Mesendoderm (in vitro differentiated cells): ENCODE results near the gene INTS2.
"Not testable (repeated sequence)": the region's sequence is repeated elsewhere in the genome, so short reads cannot be mapped to it uniquely, and the experiment has no call there.

ENCODE experiments used
- DNase-seq: peaks from one replicate; pipeline ENCODE4 v3.0.0; 2013
- H2AK5ac ChIP-seq: 2 replicates; pipeline ENCODE4 v1.6.1; 2013; ENCODE audit warnings: low read length, inconsistent platforms
- H2BK120ac ChIP-seq: 2 replicates; pipeline ENCODE4 v1.6.1; 2013; ENCODE audit warnings: low read depth, mild to moderate bottlenecking, low read length, moderate library complexity, mixed read lengths
- H2BK15ac ChIP-seq: replicated peaks from 2 replicates; pipeline ENCODE4 v1.6.1; 2013; ENCODE audit warnings: low read depth, mild to moderate bottlenecking, moderate library complexity
- H2BK5ac ChIP-seq: 2 replicates; pipeline ENCODE4 v1.6.1; 2013; ENCODE audit warnings: low read length, inconsistent platforms
- H3K18ac ChIP-seq: 2 replicates; pipeline ENCODE4 v1.6.1; 2013; ENCODE audit warnings: mild to moderate bottlenecking, low read length, mixed read lengths
- H3K23ac ChIP-seq: one replicate; pipeline ENCODE4 v1.6.1; 2013; ENCODE audit warnings: low read length
- H3K27ac ChIP-seq: 2 replicates; pipeline ENCODE4 v1.5.1; 2013; ENCODE audit warnings: low read depth, mild to moderate bottlenecking, inconsistent platforms, low read length, moderate library complexity
- H3K27me3 ChIP-seq: 2 replicates; pipeline ENCODE4 v1.6.1; 2013; ENCODE audit warnings: low read length, control low read depth, mild to moderate bottlenecking, inconsistent platforms; ENCODE audit not compliant: insufficient read depth, poor library complexity
- H3K36me3 ChIP-seq: 2 replicates; pipeline ENCODE4 v1.6.1; 2013; ENCODE audit warnings: low read length, inconsistent platforms; ENCODE audit not compliant: control insufficient read depth, insufficient read depth
- H3K4ac ChIP-seq: one replicate; pipeline ENCODE4 v1.6.1; 2013; ENCODE audit warnings: low read depth, mild to moderate bottlenecking, low read length, moderate library complexity
- H3K4me1 ChIP-seq: 2 replicates; pipeline ENCODE4 v1.6.1; 2013; ENCODE audit warnings: low read depth, low read length, inconsistent platforms; ENCODE audit not compliant: control insufficient read depth
- H3K4me2 ChIP-seq: 2 replicates; pipeline ENCODE4 v1.6.1; 2013; ENCODE audit warnings: low read length
- H3K4me3 ChIP-seq: 2 replicates; pipeline ENCODE4 v1.5.1; 2013; ENCODE audit warnings: mild to moderate bottlenecking, low read length
- H3K56ac ChIP-seq: one replicate; pipeline ENCODE4 v1.6.1; 2013; ENCODE audit warnings: low read length
- H3K79me1 ChIP-seq: 2 replicates; pipeline ENCODE4 v1.6.1; 2013; ENCODE audit warnings: low read length, inconsistent platforms
- H3K79me2 ChIP-seq: 2 replicates; pipeline ENCODE4 v1.6.1; 2013; ENCODE audit warnings: mild to moderate bottlenecking, low read length; ENCODE audit not compliant: control insufficient read depth, insufficient read depth
- H3K9ac ChIP-seq: 2 replicates; pipeline ENCODE4 v1.6.1; 2013; ENCODE audit warnings: low read length, inconsistent platforms
- H4K5ac ChIP-seq: one replicate; pipeline ENCODE4 v1.6.1; 2013; ENCODE audit warnings: low read length
- H4K8ac ChIP-seq: one replicate; pipeline ENCODE4 v1.6.1; 2013; ENCODE audit warnings: low read depth, mild to moderate bottlenecking, control low read depth, low read length, moderate library complexity
- WGBS: extraction: QIAGEN DNeasy Blood & Tissue Kit; methylation state at CpG from one replicate; pipeline ENCODE4 v1.1.7; 2013; ENCODE audit warnings: low lambda C conversion rate, missing lambda C conversion rate; ENCODE audit not compliant: insufficient coverage; ENCODE audit errors: extremely low coverage; 5-methylcytosine and 5-hydroxymethylcytosine counted together

The INTS2 gene

GRCh38 chr17:61885865-61886264 lies 41.9 kb downstream of the INTS2 start:
- not testable (repeated sequence) for DNase-seq, H3K27ac ChIP-seq, H3K4me1 ChIP-seq, H2AK5ac ChIP-seq, H3K9ac ChIP-seq, H3K4me2 ChIP-seq, H3K18ac ChIP-seq, H3K23ac ChIP-seq, H3K56ac ChIP-seq, H2BK15ac ChIP-seq, H3K4me3 ChIP-seq, H3K79me2 ChIP-seq, H3K36me3 ChIP-seq, H2BK120ac ChIP-seq, H3K79me1 ChIP-seq, H2BK5ac ChIP-seq, H3K27me3 ChIP-seq, H4K8ac ChIP-seq, H3K4ac ChIP-seq, H4K5ac ChIP-seq
- WGBS: no CpG with 5 or more reads among the region's 8 CpGs

- no peak overlapping the region for H2BK120ac ChIP-seq
- no peak overlapping the region for H2BK5ac ChIP-seq
- H3K4ac ChIP-seq: no peak overlapping the region
- no peaks in the 10 kb centered on the region for H3K36me3 ChIP-seq
- H3K4me1 ChIP-seq: no peaks in the 10 kb centered on the region
- no peak overlapping the region for H2AK5ac ChIP-seq
- no peaks in the 10 kb centered on the region for H3K79me1 ChIP-seq
- H4K5ac ChIP-seq: no peak overlapping the region
- no peak overlapping the region for H3K56ac ChIP-seq
- H3K9ac ChIP-seq: no peak overlapping the region
- H3K27me3 ChIP-seq: no peaks in the 10 kb centered on the region
- H3K18ac ChIP-seq: no peak overlapping the region
- H2BK15ac ChIP-seq: no peak overlapping the region
- H3K27ac ChIP-seq: no peak overlapping the region
- WGBS: no CpG with 5 or more reads among the region's 3 CpGs
- DNase-seq: no peak
- no peak overlapping the region for H3K4me2 ChIP-seq
- no peak overlapping the region for H3K4me3 ChIP-seq
- no peak overlapping the region for H4K8ac ChIP-seq
- no peaks in the 10 kb centered on the region for H3K79me2 ChIP-seq
- no peak overlapping the region for H3K23ac ChIP-seq
Observed at GRCh38 chr17:61884864-61885263, 42.9 kb downstream of the INTS2 start.

GRCh38 chr17:61880589-61881102 lies 47.1 kb downstream of the INTS2 start:
- H2BK15ac ChIP-seq: no peak overlapping the region
- no peaks in the 10 kb centered on the region for H3K36me3 ChIP-seq
- no peaks in the 10 kb centered on the region for H3K79me1 ChIP-seq
- H3K18ac ChIP-seq: no peak overlapping the region
- H4K5ac ChIP-seq: no peak overlapping the region
- H2BK120ac ChIP-seq: no peak overlapping the region
- no peak overlapping the region for H2BK5ac ChIP-seq
- H2AK5ac ChIP-seq: no peak overlapping the region
- no peaks in the 10 kb centered on the region for H3K27me3 ChIP-seq
- H3K4me1 ChIP-seq: no peaks in the 10 kb centered on the region
- no peak overlapping the region for H4K8ac ChIP-seq
- no peak overlapping the region for H3K27ac ChIP-seq
- no CpG with 5 or more reads among the region's 4 CpGs for WGBS
- H3K4me2 ChIP-seq: no peak overlapping the region
- H3K9ac ChIP-seq: no peak overlapping the region
- no peak overlapping the region for H3K4me3 ChIP-seq
- no peak overlapping the region for H3K56ac ChIP-seq
- no peak for DNase-seq
- H3K23ac ChIP-seq: no peak overlapping the region
- no peaks in the 10 kb centered on the region for H3K79me2 ChIP-seq
- H3K4ac ChIP-seq: no peak overlapping the region

GRCh38 chr17:61878984-61879612 lies 48.7 kb downstream of the INTS2 start:
- Histone ChIP-seq H3K23ac (no peak overlapping the region), H3K18ac (no peak overlapping the region), H3K4me2 (no peak overlapping the region), H3K4ac (no peak overlapping the region), H3K27me3 (no peaks in the 10 kb centered on the region), H3K79me2 (no peaks in the 10 kb centered on the region), H3K56ac (no peak overlapping the region), H4K8ac (no peak overlapping the region), H4K5ac (no peak overlapping the region), H2AK5ac (no peak overlapping the region), H3K36me3 (no peaks in the 10 kb centered on the region), H2BK15ac (no peak overlapping the region), H3K4me1 (no peaks in the 10 kb centered on the region), H2BK5ac (no peak overlapping the region), H3K79me1 (no peaks in the 10 kb centered on the region), H2BK120ac (no peak overlapping the region), H3K27ac (no peak overlapping the region), H3K4me3 (no peak overlapping the region), H3K9ac (no peak overlapping the region)
- WGBS: no CpG with 5 or more reads among the region's 3 CpGs
- no peak for DNase-seq

GRCh38 chr17:61878520-61878919 lies 49.3 kb downstream of the INTS2 start:
- no peaks in the 10 kb centered on the region for H3K79me1 ChIP-seq
- no peak overlapping the region for H3K56ac ChIP-seq
- no peaks in the 10 kb centered on the region for H3K4me1 ChIP-seq
- H3K79me2 ChIP-seq: no peaks in the 10 kb centered on the region
- no peak overlapping the region for H3K4ac ChIP-seq
- H4K5ac ChIP-seq: no peak overlapping the region
- no peak overlapping the region for H2AK5ac ChIP-seq
- no peak for DNase-seq
- H4K8ac ChIP-seq: no peak overlapping the region
- H3K4me3 ChIP-seq: no peak overlapping the region
- H3K27me3 ChIP-seq: no peaks in the 10 kb centered on the region
- no peak overlapping the region for H3K18ac ChIP-seq
- no CpG with 5 or more reads among the region's 2 CpGs for WGBS
- no peak overlapping the region for H2BK5ac ChIP-seq
- no peak overlapping the region for H3K9ac ChIP-seq
- H3K36me3 ChIP-seq: no peaks in the 10 kb centered on the region
- no peak overlapping the region for H2BK15ac ChIP-seq
- no peak overlapping the region for H2BK120ac ChIP-seq
- H3K27ac ChIP-seq: no peak overlapping the region
- no peak overlapping the region for H3K4me2 ChIP-seq
- no peak overlapping the region for H3K23ac ChIP-seq

GRCh38 chr17:61877837-61878236 lies 49.9 kb downstream of the INTS2 start:
- Histone ChIP-seq H3K36me3 (no peaks in the 10 kb centered on the region), H4K8ac (no peak overlapping the region), H4K5ac (no peak overlapping the region), H3K79me1 (no peaks in the 10 kb centered on the region), H2BK5ac (no peak overlapping the region), H2AK5ac (no peak overlapping the region), H3K4ac (no peak overlapping the region), H3K9ac (no peak overlapping the region), H2BK120ac (no peak overlapping the region), H3K79me2 (no peaks in the 10 kb centered on the region), H3K27ac (no peak overlapping the region), H3K4me1 (no peaks in the 10 kb centered on the region), H2BK15ac (no peak overlapping the region), H3K27me3 (no peaks in the 10 kb centered on the region), H3K18ac (no peak overlapping the region), H3K4me2 (no peak overlapping the region), H3K56ac (no peak overlapping the region), H3K4me3 (no peak overlapping the region), H3K23ac (no peak overlapping the region)
- WGBS: no CpG with 5 or more reads among the region's 2 CpGs
- no peak for DNase-seq
